ENCODE data around the gene PHC2.

PHC2 gene

DNA sequence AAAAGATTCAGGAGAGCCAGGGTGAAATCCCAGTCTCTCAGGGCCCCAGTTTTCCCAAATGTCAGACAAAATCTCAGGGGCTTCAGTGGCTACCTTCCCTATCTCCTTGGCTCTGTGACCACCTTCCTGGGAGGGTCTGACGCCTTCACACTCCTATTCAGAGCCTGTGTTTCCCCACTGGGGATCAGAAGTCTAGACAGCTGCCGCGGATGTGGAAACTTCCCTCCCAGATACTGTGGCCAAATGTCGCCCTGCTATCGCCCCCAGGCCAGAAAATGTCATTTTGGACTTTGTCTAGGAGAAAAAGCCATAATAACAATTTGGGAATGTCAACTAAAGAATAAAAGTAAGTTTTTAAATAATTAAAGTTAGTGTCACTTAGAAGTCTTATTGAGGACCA, 125.9 kb downstream of the PHC2 start:
- Histone ChIP-seq H2AFZ (ENCODE audit: insufficient read depth, low read length, poor library complexity) (no peak overlapping the region), H2AK5ac (ENCODE audit: low read length) (no peak overlapping the region), H3K27ac (ENCODE audit: low read depth, low read length) (no peak overlapping the region), H4K12ac (ENCODE audit: low read depth, low read length) (no peak overlapping the region), H3K27me3 (ENCODE audit: insufficient read depth, low read length) (peaks cover 7% of the 10 kb centered on the region), H3K9me3 (ENCODE audit: insufficient read depth, low read depth, low read length) (peaks cover 4% of the 10 kb centered on the region), H3K4me1 (ENCODE audit: control insufficient read depth in 1 of 2, insufficient read depth in 2 of 2, low read length in 2 of 2) (peaks cover 6 to 15% of the 10 kb centered on the region in 2 experiments), H3K79me2 (ENCODE audit: control insufficient read depth, insufficient read depth, low read length, poor library complexity) (no peaks in the 10 kb centered on the region), H3K23ac (ENCODE audit: low read length) (no peak overlapping the region), H2BK120ac (ENCODE audit: insufficient read depth, low read length, poor library complexity) (no peak overlapping the region), H3K9ac (ENCODE audit: low read length) (no peak overlapping the region), H3K4ac (ENCODE audit: low read depth, low read length) (no peak overlapping the region), H3K14ac (ENCODE audit: low read length) (no peak overlapping the region), H3K4me2 (ENCODE audit: low read length) (no peak overlapping the region), H4K91ac (ENCODE audit: low read depth, low read length) (no peak overlapping the region), H3K18ac (ENCODE audit: low read length) (no peak overlapping the region), H2BK12ac (ENCODE audit: low read length) (no peak overlapping the region), H3K79me1 (ENCODE audit: low read length) (peaks cover 2% of the 10 kb centered on the region), H2BK5ac (ENCODE audit: low read depth, low read length, poor library complexity) (no peak overlapping the region), H3K4me3 (ENCODE audit: low read depth, low read length) (no peak overlapping the region), H3K36me3 (ENCODE audit: control insufficient read depth in 1 of 2, insufficient read depth in 2 of 2, low read length in 2 of 2) (peaks cover 0 to 2% of the 10 kb centered on the region in 2 experiments), H4K8ac (ENCODE audit: low read depth, low read length) (no peak overlapping the region)
- DNase-seq, result no peak
- no CpG with 5 or more reads among the region's 5 CpGs for WGBS (ENCODE audit: extremely low coverage, insufficient coverage, insufficient read length)

DNA sequence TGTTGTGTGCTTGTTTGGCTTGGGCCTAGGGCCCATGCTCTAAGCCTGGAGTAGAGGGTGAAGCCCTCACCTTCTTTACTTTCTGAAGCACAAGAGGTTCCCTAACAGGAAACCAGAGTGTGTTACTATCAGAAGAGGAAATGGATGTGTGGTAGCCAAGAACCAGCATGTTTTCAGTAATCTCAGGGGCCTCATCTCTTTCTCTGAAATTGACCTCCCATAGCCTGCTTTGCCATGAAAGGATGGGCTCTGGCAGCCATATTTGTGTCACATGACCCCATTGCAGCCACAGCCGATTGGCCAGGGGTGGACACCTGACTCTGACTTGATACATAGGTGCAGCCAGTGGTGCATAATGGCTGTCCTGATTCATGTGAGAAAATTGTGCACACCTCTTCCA, 128.6 kb downstream of the PHC2 start:
- Histone ChIP-seq H3K4me2 (ENCODE audit: low read length) (no peak overlapping the region), H3K27ac (ENCODE audit: low read depth, low read length) (no peak overlapping the region), H3K14ac (ENCODE audit: low read length) (no peak overlapping the region), H3K27me3 (ENCODE audit: insufficient read depth, low read length) (peaks cover 7% of the 10 kb centered on the region), H3K4ac (ENCODE audit: low read depth, low read length) (no peak overlapping the region), H2AK5ac (ENCODE audit: low read length) (no peak overlapping the region), H4K12ac (ENCODE audit: low read depth, low read length) (no peak overlapping the region), H2AFZ (ENCODE audit: insufficient read depth, low read length, poor library complexity) (no peak overlapping the region), H3K9ac (ENCODE audit: low read length) (no peak overlapping the region), H2BK12ac (ENCODE audit: low read length) (no peak overlapping the region), H3K23ac (ENCODE audit: low read length) (no peak overlapping the region), H3K79me1 (ENCODE audit: low read length) (peaks cover 2% of the 10 kb centered on the region), H4K8ac (ENCODE audit: low read depth, low read length) (no peak overlapping the region), H3K9me3 (ENCODE audit: insufficient read depth, low read depth, low read length) (peaks cover 4% of the 10 kb centered on the region), H3K4me3 (ENCODE audit: low read depth, low read length) (no peak overlapping the region), H3K18ac (ENCODE audit: low read length) (no peak overlapping the region), H4K91ac (ENCODE audit: low read depth, low read length) (no peak overlapping the region), H2BK5ac (ENCODE audit: low read depth, low read length, poor library complexity) (no peak overlapping the region), H3K4me1 (ENCODE audit: control insufficient read depth in 1 of 2, insufficient read depth in 2 of 2, low read length in 2 of 2) (peaks cover 6 to 15% of the 10 kb centered on the region in 2 experiments), H3K36me3 (ENCODE audit: control insufficient read depth in 1 of 2, insufficient read depth in 2 of 2, low read length in 2 of 2) (peaks cover 21% of the 10 kb centered on the region in 2 experiments), H2BK120ac (ENCODE audit: insufficient read depth, low read length, poor library complexity) (no peak overlapping the region), H3K79me2 (ENCODE audit: control insufficient read depth, insufficient read depth, low read length, poor library complexity) (no peaks in the 10 kb centered on the region)
- no CpG with 5 or more reads among the region's 1 CpG for WGBS (ENCODE audit: extremely low coverage, insufficient coverage, insufficient read length)
- no peak for DNase-seq

DNA sequence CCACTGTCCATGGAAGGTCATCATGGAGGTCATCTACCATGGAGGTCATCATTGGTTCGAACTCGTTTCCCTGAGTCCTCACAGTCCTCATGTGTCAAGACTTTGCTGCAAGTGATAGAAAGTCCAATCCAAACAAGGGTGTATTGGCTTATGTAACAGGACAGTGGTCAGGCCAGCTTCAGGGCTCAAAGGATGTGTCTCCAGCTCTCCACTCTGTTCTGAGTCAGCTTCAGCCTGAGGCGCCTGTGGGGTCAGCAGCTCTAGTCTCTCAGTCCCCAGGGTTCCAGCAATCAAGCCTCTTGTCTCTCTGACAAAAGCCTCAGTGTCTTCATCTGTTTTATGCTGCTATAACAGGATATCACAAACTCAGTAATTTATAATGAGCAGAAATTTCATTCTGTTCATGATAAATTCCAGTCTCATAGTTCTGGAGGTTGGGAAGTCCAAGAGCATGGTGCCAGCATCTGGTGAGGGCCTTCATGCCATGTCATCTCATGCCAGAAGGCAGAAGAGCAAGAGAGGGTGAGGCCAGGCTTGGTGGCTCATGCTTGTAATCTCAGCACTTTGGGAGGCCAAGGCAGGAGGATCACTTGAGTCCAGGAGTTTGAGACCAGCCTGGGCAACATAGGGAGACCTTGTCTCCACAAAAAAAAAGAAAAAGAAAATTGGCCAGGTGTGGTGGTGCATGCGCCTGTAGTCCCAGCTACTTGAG, 129.5 kb downstream of the PHC2 start:
- Histone ChIP-seq H3K4me3 (ENCODE audit: low read depth, low read length) (no peak overlapping the region), H2BK12ac (ENCODE audit: low read length) (no peak overlapping the region), H3K9me3 (ENCODE audit: insufficient read depth, low read depth, low read length) (no peaks in the 10 kb centered on the region), H2AK5ac (ENCODE audit: low read length) (no peak overlapping the region), H3K79me1 (ENCODE audit: low read length) (peaks cover 2% of the 10 kb centered on the region), H4K8ac (ENCODE audit: low read depth, low read length) (no peak overlapping the region), H2BK5ac (ENCODE audit: low read depth, low read length, poor library complexity) (no peak overlapping the region), H3K36me3 (ENCODE audit: control insufficient read depth in 1 of 2, insufficient read depth in 2 of 2, low read length in 2 of 2) (peaks cover 25 to 26% of the 10 kb centered on the region in 2 experiments), H3K4me1 (ENCODE audit: control insufficient read depth in 1 of 2, insufficient read depth in 2 of 2, low read length in 2 of 2) (peaks cover 0 to 7% of the 10 kb centered on the region in 2 experiments), H3K79me2 (ENCODE audit: control insufficient read depth, insufficient read depth, low read length, poor library complexity) (no peaks in the 10 kb centered on the region), H2AFZ (ENCODE audit: insufficient read depth, low read length, poor library complexity) (no peak overlapping the region), H3K27me3 (ENCODE audit: insufficient read depth, low read length) (no peaks in the 10 kb centered on the region), H3K27ac (ENCODE audit: low read depth, low read length) (no peak overlapping the region), H4K12ac (ENCODE audit: low read depth, low read length) (no peak overlapping the region), H3K14ac (ENCODE audit: low read length) (no peak overlapping the region), H4K91ac (ENCODE audit: low read depth, low read length) (no peak overlapping the region), H3K18ac (ENCODE audit: low read length) (no peak overlapping the region), H3K4me2 (ENCODE audit: low read length) (no peak overlapping the region), H3K9ac (ENCODE audit: low read length) (no peak overlapping the region), H3K4ac (ENCODE audit: low read depth, low read length) (no peak overlapping the region), H2BK120ac (ENCODE audit: insufficient read depth, low read length, poor library complexity) (no peak overlapping the region), H3K23ac (ENCODE audit: low read length) (no peak overlapping the region)
- no CpG with 5 or more reads among the region's 4 CpGs for WGBS (ENCODE audit: extremely low coverage, insufficient coverage, insufficient read length)
- peak; percentile 22 to 35 for DNase-seq

DNA sequence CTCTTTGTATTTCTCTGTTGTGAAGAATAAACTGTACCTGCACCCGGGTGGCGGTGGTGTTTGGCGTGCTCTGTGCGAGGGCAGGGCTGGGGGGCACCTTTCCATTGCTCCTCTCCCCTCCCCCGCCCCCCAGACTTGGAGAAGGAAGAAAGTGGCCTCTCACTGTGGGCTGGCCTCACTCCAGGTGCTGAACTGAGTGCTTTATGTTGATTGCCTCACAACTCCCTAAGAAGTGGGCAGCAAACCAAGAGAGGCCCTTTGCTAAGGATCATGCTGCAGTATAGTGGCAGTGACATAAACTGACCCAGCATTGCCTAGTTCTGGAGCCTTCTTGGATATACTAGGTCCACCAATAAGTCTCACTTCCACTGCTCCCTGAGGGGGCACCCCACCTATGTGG, 130.2 kb downstream of the PHC2 start:
- H4K8ac ChIP-seq (ENCODE audit: low read depth, low read length), result no peak overlapping the region

More for the DNA sequence above, 130.2 kb downstream of the PHC2 start:
- no peaks in the 10 kb centered on the region for H3K79me2 ChIP-seq (ENCODE audit: control insufficient read depth, insufficient read depth, low read length, poor library complexity)
- H2BK12ac ChIP-seq (ENCODE audit: low read length), result no peak overlapping the region
- H3K36me3 ChIP-seq (ENCODE audit: control insufficient read depth in 1 of 2, insufficient read depth in 2 of 2, low read length in 2 of 2), result peaks cover 31 to 34% of the 10 kb centered on the region in 2 experiments
- H3K23ac ChIP-seq (ENCODE audit: low read length), result no peak overlapping the region
- H3K9me3 ChIP-seq (ENCODE audit: insufficient read depth, low read depth, low read length), result no peaks in the 10 kb centered on the region
- H3K4me2 ChIP-seq (ENCODE audit: low read length), result no peak overlapping the region
- no peak overlapping the region for H4K91ac ChIP-seq (ENCODE audit: low read depth, low read length)
- no peak overlapping the region for H3K4me3 ChIP-seq (ENCODE audit: low read depth, low read length)
- H3K14ac ChIP-seq (ENCODE audit: low read length), result no peak overlapping the region
- WGBS (ENCODE audit: extremely low coverage, insufficient coverage, insufficient read length), result no CpG with 5 or more reads among the region's 5 CpGs
- H3K4me1 ChIP-seq (ENCODE audit: control insufficient read depth in 1 of 2, insufficient read depth in 2 of 2, low read length in 2 of 2), result peaks cover 0 to 3% of the 10 kb centered on the region in 2 experiments
- H3K27ac ChIP-seq (ENCODE audit: low read depth, low read length), result no peak overlapping the region
- no peaks in the 10 kb centered on the region for H3K27me3 ChIP-seq (ENCODE audit: insufficient read depth, low read length)
- no peaks in the 10 kb centered on the region for H3K79me1 ChIP-seq (ENCODE audit: low read length)
- no peak for DNase-seq
- no peak overlapping the region for H2BK120ac ChIP-seq (ENCODE audit: insufficient read depth, low read length, poor library complexity)
- H2AFZ ChIP-seq (ENCODE audit: insufficient read depth, low read length, poor library complexity), result no peak overlapping the region
- no peak overlapping the region for H4K12ac ChIP-seq (ENCODE audit: low read depth, low read length)
- no peak overlapping the region for H2AK5ac ChIP-seq (ENCODE audit: low read length)
- no peak overlapping the region for H3K18ac ChIP-seq (ENCODE audit: low read length)
- H3K4ac ChIP-seq (ENCODE audit: low read depth, low read length), result no peak overlapping the region
- no peak overlapping the region for H3K9ac ChIP-seq (ENCODE audit: low read length)
- H2BK5ac ChIP-seq (ENCODE audit: low read depth, low read length, poor library complexity), result no peak overlapping the region

All from trophoblast cell (in vitro differentiated cells and primary cell).